GM10248 (cell line): Measurements from ENCODE around the gene GJC1.

Experiments used
- CTCF ChIA-PET: fragments of 300-600 bp; sonication (Branson Sonifier 250); formaldehyde crosslinking; extraction: SDS; loops from one replicate; lab custom pipeline; 2021; ENCODE audit warnings: antibody characterized with exemption; lab: Yijun Ruan, JAX
- POLR2A ChIA-PET: fragments of 350-650 bp; sonication (Branson Sonifier 250); formaldehyde crosslinking; extraction: SDS; loops from one replicate; lab custom pipeline; 2020; ENCODE audit warnings: antibody characterized with exemption; lab: Yijun Ruan, JAX
- DNase-seq: peaks from one replicate; pipeline ENCODE4 v3.0.0; 2012; ENCODE audit errors: extremely low spot score
- TF ChIP-seq, protein P1 (sequence below): IDR thresholded peaks from 2 replicates; pipeline ENCODE4 v1.5.1; 2012; ENCODE audit warnings: mild to moderate bottlenecking, low read depth; ENCODE audit errors: extremely low read depth, missing control alignments, control extremely low read depth

GJC1 gene

DNA sequence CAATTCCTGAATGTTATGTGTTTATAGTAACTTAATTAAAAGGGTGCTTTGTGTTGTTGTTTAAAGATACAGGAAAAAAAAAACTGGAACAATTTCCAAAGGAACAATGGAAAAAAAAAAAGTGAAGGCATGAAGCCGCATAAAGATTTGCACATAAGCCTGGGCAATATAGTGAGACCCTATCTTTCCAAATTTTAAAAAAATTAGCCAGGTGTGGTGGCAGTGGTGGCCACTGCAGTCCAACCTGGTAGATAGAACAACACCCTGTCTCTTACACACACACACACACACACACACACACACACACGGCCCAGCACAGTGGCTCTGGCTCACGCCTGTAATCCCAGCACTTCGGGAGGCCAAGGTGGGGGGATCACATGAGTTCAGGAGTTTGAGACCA, 21.9 kb downstream of the GJC1 start:
- ChIA-PET CTCF (interaction anchor here (0.8 to 5.0 kb wide), 6 partner anchors 11 to 327 kb away, joined by 3 to 26 read pairs (median 4); partner anchors contain the start of gene ACBD4), POLR2A (no interaction called here)
- no peak for DNase-seq
- TF ChIP-seq, protein P1, sequence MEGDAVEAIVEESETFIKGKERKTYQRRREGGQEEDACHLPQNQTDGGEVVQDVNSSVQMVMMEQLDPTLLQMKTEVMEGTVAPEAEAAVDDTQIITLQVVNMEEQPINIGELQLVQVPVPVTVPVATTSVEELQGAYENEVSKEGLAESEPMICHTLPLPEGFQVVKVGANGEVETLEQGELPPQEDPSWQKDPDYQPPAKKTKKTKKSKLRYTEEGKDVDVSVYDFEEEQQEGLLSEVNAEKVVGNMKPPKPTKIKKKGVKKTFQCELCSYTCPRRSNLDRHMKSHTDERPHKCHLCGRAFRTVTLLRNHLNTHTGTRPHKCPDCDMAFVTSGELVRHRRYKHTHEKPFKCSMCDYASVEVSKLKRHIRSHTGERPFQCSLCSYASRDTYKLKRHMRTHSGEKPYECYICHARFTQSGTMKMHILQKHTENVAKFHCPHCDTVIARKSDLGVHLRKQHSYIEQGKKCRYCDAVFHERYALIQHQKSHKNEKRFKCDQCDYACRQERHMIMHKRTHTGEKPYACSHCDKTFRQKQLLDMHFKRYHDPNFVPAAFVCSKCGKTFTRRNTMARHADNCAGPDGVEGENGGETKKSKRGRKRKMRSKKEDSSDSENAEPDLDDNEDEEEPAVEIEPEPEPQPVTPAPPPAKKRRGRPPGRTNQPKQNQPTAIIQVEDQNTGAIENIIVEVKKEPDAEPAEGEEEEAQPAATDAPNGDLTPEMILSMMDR, result no peak

DNA sequence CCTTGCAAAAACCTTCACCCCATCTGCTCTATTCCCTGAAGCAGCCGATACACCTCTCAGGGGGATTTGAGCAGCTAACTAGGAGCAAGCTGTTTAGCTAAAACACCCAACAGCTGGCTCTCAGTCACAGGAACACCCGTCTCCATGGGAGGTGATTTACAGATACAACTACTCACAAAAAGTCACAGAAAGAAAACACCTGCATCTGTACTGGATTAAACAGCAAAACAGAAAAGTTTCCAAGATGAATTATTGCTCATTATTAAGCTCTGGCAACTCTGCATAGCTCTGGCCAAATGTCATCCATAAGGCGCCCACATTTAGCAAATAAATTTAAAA, 22.3 kb downstream of the GJC1 start:
- ChIA-PET POLR2A (no interaction called here), CTCF (interaction anchor here (0.8 to 5.0 kb wide), 7 partner anchors 11 to 328 kb away, joined by 3 to 26 read pairs (median 3); partner anchors contain the start of gene ACBD4)
- peak; percentile 32 for DNase-seq
- TF ChIP-seq, protein P1, result no peak

DNA sequence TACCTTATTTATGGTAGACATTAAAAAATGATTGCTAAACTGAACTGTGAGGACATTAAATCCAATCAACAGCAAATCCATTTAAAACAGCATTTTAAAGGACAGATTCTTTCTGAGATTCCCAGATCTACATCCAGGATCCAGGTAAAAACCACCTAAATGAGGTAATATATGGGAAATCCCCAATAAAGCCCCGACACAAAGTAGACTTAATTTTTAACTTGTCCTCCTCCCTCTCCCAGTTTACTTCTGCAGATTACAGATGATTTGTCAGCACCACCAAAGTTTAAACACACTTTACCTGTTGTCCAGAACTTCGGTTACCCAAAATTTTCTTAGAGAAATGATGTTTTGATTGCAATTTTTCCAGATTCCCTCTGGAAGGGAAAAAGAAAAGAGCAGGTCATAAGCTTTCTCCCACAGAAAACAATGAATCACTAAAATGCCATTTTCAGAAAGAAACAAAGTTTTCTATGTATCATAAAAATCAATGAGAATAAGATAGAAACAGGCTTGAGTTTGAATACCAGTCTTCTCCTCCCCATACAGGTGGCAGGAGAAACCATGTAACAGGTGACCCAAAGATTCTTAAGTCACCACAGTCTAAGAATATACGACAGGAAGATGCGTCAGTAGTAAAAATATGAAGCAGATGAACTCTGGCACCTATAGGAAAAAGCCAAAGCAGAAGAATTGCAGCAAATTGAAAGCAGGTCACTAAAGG, 22.8 kb downstream of the GJC1 start:
- DNase-seq, result no peak
- TF ChIP-seq, protein P1, result no peak
- ChIA-PET CTCF (interaction anchor here (0.8 to 5.0 kb wide), 8 partner anchors 10 to 328 kb away, joined by 3 to 26 read pairs (median 4); partner anchors contain the start of gene ACBD4), POLR2A (no interaction called here)

DNA sequence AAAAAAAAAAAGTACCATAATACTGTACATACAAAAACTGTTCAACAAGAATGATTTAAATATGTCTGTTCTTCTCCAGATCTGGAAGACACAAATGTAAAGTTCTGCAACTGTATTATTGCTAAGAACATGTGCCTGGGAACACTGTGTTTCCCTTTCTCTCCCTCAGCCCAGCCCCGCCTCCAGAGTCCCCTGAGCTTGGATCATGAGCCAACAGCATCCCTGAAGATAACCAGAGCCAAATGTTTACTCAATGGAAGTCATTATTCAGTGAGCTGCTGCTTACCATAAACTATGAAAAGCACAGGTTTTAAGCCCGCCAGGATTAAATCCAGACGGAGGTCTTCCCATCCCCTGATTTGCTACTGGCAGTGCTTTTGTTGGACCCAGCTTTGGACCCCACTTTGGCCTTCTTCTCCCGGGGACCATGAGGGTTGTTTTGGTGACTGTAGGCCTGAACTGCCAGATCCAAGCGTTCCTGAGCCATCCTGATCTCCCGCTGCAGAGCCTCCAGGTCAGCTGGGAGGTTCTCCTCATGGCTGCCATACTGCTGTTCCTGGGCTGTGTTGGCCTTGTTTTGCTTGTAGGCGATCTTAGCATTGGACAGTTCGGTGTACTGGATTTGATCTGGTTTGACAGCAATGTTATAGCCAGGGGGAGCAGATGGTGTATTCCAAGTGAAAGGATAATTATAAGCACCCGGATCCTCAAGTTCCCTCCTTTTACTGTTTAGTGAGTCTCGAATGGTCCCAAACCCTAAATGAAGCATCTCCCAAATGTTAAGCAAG, 25.6 kb downstream of the GJC1 start:
- POLR2A ChIA-PET, result no interaction called here
- DNase-seq, result no peak
- CTCF ChIA-PET, result interaction anchor here (1.8 kb wide), 1 partner anchor 26 kb away, joined by 7 read pairs; no protein-coding TSS in a partner anchor
- TF ChIP-seq, protein P1, result no peak

DNA sequence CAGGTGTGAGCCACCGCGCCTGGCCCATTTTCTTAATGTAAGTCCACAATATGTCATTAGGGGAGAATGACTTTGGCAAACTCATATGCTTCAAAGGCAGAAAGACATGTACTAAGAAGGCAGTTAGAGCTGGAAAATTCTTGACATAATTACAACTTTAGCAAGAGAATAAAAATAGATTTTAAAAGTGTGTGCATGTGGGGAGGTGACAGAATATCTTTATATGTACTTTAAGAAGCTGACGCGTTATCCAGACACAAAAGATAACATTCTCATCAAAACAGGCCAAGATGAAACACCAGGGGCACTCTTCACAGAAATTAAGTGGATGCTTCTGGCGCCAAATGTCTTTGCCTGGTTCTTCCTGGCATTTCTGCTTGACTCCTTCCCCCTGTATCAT, 28.2 kb downstream of the GJC1 start:
- CTCF ChIA-PET, result interaction anchor here (1.0 to 1.3 kb wide), 3 partner anchors 23 to 333 kb away, joined by 3 read pairs; partner anchors contain the start of gene ACBD4
- TF ChIP-seq, protein P1, result no peak
- POLR2A ChIA-PET, result no interaction called here
- no peak for DNase-seq

DNA sequence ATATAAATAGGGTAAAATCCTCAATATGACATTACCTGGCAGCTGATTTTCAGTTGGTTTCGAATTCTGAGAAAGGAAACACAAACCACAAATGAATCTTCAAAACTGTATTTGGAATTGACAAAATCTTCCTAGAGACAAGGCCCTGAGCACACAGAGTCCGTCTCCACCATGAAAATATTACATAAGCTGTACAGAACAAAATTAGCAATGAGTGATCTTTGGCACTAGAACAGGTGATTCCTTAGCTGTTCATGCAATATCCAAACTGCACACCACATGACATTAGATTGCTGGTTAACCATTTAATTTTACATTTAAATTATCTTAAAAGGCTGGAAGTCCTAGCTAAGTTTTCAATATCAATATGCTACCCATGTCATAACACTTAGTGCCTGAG, 31.7 kb downstream of the GJC1 start:
- no peak for DNase-seq
- ChIA-PET POLR2A (no interaction called here), CTCF (interaction anchor here (1.0 to 5.5 kb wide), 8 partner anchors 10 to 337 kb away, joined by 3 to 33 read pairs (median 4); partner anchors contain the start of gene ACBD4)
- TF ChIP-seq, protein P1, result no peak
